Measurements from ENCODE around the gene CDC42EP1.

CDC42EP1 gene

GRCh38 chr22:37611207-37611606 is 50.9 kb downstream of the CDC42EP1 start:
- DNase-seq (ENCODE audit: low read depth) = no peak

GRCh38 chr22:37616201-37617083 is 56.2 kb downstream of the CDC42EP1 start:
- no peak for DNase-seq (ENCODE audit: low read depth)

GRCh38 chr22:37617431-37617830 is 57.2 kb downstream of the CDC42EP1 start:
- no peak for DNase-seq (ENCODE audit: low read depth)

- no peak for DNase-seq (ENCODE audit: low read depth)
These were observed 57.9 kb downstream of the CDC42EP1 start for GRCh38 chr22:37618072-37618656.

GRCh38 chr22:37618674-37619073 is 58.4 kb downstream of the CDC42EP1 start:
- DNase-seq (ENCODE audit: low read depth) = no peak
